Activated CD4-positive, alpha-beta T cell treated with anti-CD3 and anti-CD28 coated beads, Interleukin-2, Interleukin-4, amounts not matched to agents 100 ng/mL and 50 ng/mL, durations not matched to agents 16 hours and 8 hours (primary cell): ENCODE data around the gene POLG.
A peak's percentile ranks its signal among the peaks of the same experiment; 100 is the strongest.

Experiments
- DNase-seq: peaks from one replicate; pipeline ENCODE4 v3.0.0-alpha.2; 2020; ENCODE audit warnings: low spot score

Gene POLG

DNA sequence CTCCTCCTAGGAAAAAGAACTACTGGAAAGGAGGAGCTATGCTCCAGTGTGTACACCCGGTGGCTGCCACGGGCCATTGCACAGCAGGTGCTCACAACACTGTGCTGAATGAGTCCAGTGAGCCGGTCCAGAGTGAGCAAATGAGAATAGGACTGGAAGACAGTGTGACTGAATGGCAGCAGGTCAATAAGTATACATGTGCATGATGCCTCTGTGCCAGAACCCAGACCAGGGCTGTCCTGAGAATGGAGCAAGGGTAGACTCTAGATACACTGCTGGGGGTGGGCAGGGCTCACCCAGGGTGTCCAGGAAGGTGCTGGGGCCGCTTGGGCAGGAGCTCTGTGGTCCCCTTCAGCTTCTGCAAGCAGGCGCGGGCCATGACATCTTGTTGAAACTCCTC, 8.3 kb downstream of the POLG start:
- no peak for DNase-seq

DNA sequence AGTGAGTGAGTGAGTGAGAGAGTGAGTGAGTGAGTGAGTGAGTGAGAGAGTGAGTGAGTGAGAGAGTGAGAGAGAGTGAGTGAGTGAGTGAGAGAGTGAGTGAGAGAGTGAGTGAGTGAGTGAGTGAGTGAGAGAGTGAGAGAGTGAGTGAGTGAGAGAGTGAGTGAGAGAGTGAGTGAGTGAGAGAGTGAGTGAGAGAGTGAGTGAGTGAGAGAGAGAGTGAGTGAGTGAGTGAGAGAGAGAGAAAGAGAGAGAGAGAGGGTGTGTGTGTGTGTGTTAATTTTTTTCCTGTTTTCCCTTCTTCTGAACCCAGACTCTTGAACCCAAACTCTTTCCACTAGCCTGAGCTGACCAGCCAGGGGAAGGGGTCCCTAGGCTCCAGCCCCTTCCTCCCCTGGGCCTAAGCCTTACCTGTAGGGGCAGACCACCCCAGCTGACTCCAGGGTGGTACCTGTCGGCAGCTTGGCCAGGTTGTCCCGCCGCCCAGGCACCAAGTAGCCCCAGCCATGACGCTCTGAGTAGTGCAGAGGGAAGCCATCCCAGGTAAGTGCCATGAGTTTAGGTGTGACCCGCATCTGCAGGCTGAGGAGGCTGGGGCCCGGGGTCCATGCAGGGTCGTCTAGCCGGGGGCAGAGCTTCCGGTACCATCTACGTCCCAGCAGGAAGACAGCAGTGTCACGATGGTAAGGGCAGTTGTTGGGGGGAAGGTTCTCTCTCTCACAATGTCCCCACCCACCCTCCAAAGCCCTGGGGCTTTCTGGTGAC, 9.4 kb downstream of the POLG start:
- no peak for DNase-seq

DNA sequence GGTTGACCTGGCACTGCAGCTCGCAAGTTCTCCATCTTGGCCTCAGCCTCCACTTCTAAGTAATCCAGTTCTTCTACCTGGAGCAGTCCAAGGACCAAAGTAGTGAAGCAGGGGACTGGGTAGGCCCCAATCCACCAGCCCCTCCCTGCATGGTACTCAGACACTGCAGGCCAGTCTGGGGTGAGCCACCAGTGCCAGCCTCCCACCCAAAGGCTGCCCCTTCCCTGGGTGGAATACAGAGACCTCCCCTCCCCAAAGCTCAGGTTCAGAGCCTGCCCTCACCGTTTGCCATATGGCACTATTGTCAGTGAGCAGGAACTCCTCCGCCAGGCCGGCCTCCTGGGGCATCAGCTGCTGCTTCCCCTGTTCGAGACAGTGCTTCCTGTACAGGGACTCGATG, 10.8 kb downstream of the POLG start:
- DNase-seq = no peak

DNA sequence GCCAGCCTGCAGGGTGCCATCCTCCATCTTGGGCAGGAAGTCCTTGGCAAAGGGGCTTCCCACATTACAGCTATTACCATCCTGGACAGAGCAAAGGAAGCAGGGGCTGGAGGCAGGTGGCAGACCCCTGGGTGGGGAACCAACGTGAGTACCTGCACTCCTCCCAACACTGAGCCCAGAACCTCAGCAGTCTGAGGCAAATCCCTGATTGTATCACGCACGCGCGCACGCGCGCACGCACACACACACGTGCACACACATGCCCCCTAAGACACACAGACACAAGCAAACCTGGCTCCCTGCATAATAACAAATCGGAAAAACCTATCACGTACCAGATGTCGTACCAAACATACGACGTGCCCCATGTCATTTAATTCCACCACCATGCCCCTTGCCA, 11.8 kb downstream of the POLG start:
- DNase-seq = no peak

DNA sequence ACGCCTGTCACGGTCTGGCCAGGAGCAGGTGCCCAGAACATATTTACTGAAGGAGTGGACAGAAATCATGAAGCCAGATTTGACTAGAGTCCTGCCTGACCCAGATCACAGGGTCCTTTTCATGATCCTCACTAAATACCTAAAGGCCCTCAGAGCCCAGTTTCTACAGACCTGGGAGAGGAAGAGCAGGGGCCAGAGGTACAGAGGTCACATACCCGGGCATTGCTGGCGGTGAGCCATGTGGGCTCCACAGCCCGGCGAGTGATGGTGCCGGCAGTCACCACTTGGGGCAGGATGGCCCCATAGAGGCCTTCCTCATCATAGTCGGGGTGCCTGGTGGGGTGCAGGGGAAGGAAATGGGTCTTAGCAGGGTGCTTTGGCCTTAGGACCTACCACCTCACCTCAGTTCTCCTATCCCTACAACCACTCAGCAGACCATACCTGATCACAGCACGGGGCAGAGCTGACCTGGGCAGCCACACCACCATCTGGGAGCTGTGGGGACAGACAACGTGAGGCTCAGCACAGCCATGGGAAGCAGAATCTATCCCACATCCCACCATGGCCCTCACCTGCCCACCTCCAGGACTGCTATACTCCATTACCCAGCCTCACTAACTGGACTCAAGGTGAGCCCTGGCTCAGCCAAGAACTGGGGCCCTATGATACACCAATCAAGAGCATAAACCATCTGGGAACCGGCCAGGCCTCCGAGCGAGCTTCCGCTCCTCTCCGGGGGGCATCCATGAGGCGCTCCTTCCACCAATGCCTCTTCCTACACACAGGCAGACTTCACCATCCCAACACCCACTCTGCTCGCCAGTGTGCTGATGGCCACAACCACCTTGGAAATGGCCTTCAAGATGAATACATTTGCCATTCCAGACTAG, 12.9 kb downstream of the POLG start:
- no peak for DNase-seq

DNA sequence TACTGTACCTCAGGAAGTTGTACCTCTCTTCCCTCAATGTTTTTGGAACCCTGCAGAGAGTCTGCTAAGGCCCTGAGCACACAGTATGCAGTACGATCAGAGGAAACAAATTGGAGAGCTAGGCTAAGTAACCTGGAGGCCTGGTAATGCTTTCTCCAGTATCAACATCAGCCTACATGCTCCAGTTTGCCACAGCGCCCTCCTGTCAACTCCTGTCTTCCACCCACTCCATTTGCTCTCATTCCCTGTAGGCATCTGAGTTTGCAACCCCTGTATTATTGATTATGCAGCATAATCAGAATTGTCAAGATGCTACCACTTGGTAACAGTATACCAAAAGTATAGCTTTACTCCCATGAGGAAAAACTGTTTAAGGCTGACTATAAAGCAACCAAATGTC, 14.4 kb downstream of the POLG start:
- DNase-seq = no peak

DNA sequence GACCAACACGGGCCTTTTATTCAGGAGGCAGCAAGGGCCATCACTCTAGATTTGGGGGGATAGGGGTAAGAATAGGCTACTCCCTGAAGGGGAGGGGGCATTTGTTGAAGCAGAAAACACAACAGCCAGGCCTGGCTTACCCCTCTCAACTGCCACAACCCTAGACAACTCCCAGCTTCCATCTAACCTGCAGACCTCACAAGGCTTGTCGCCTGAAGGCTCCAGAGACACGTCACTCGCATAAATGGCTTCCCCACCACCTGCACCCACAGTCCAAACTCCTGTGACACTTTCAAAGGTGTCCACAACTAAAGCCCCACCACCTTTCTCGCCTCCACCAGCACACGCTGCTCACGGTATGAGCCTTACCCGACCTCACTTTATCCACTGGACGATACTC, 14.9 kb downstream of the POLG start:
- DNase-seq = no peak

DNA sequence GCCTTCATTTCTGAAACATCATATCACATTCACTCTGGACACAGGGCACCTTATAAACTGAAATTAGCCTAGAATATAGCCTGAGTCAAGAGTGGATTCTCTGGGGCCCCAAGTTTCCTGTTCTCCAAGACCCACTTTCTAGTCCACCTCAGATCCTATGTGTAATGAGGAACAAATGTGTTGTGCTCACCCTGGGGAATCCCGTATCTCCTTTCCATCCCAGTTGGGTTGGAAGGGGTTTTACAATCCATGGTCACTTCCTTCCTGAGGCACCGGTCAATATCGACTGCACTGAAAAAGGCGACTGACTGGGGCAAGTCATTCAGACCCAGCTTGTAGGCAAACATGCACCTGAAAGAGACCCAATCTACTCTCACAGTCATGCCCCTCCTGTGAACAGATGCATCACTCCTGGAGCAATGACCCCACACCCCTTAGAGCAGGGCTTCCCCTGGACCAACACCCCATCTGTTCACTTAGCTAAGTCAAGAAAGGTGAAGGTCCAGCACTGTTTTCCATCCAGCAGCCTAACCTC, 17.4 kb downstream of the POLG start:
- DNase-seq = no peak

DNA sequence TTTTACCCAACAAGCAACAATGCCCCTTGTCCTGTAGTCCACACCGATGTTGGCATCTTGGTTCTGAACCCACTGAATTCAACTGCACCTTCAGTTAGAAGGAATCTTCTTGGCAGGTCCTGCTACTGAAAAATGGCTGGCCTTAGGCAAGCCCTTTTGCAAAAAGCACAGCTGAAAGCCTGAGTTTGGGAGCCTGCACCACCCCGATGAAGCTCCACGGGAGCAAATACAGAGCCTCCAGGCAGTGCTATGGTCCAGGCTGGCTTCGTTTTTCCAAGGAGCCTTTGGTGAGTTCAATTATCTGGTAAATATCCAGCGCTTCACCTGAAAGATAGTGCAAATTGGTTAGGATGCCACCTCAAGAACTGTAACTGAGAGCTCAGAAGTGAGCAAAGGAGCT, 18.1 kb downstream of the POLG start:
- DNase-seq = no peak

DNA sequence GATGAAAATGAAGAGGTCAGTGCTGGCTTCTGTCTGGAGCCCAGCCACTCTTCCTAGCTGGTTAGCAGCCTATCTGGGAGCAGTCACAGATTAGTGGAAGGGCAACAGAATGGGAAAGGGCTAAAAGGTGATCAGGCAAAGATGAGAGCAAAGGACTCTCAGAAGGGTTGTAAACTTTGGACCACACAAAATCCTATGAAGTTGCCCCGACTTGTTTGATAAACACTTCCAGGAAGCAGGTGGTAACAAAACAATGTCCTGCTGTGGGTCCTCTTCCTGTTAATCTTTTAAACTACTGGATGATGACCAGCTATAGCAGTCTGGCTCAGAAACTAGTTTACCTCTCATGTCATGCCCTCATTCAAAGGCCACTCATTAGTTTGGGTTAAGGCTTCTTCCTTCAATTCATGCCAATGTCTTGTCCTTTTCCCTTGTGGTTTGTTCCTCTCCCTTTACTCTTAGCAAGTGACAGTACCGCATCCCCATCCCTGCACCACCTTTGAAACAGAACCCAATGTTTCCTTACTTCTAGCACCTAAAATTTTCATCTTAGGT, 19.2 kb downstream of the POLG start:
- no peak for DNase-seq

DNA sequence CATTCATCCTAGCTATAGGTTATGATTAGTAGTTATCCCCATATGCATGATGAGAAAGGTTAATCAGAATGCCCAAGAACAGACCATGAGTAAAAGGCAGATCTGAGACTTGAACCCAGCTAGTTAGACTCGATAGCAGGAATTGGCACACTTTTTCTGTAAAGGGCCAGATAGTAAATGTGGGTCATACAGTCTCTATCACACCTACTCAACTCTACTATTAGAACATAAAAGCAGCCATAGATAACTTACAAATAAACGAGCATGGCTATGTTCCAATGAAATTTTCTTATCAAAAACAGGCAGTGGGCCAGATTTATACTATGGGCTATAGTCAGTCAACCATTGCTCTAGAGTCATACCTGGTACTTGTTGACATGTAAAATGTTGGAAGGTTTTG, 24.6 kb downstream of the POLG start:
- no peak for DNase-seq

DNA sequence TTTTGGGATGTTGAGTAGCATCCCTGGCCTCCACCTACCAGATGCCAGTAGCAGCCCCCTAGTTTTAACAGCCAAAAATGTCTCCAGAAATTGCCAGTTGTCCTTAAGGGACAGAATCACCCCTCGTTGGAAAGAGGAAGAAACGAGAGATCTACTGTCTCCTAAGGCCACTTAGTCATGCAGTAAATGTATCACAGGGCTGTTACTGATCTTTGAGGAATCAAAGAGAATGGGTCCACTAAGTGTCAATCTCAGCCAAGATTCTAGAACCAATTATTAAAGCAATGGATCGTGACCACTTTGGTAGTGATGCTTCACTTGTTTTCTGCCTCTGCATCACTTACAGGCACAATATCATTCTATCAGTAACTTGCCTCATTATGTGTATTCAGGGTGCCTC, 26.4 kb downstream of the POLG start:
- no peak for DNase-seq

DNA sequence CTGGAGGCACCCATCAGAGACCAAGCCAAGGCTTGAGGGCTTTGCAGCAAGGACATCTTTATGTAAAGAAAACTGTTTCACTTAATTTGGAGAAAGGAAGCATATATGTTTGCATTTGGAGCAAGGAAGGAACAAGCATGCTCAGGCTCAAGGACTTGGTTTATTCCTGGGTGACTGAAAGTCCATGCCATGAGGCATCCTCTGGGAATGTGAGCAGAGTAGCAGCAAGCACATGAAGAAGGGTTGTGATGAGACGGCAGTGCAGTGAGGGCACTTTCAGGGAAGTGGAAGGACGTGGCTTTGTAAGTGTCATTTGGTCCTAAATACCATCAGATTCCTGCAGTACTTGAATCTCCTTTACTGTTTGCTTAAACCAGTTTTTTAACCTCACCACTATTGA, 26.8 kb downstream of the POLG start:
- DNase-seq = no peak

DNA sequence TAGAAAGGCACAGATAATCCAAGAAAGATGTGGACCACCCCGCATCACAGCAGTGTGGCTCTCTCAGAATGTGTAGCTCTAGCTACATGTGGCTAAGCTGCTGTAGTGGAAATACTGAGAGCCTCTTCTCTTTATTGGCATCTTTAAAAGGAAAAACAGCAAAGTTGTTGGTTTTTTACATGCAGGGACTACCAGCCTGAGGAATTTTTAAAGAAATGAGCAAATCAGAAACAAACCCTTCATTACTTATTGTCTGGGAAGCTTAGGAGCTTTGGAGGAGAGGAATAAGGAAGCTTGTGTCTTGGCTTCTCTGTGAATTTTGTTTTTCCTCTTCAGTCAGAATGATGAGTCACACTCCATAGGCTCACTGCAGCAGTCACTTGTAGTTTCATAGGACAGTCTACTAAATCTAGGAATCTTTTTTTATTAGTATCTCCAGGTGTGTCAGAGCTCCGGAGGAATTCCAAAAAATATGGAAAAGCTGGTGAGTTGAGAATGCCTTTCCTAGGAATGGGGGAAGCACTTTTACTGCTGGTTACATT, 27.5 kb downstream of the POLG start:
- DNase-seq = no peak

DNA sequence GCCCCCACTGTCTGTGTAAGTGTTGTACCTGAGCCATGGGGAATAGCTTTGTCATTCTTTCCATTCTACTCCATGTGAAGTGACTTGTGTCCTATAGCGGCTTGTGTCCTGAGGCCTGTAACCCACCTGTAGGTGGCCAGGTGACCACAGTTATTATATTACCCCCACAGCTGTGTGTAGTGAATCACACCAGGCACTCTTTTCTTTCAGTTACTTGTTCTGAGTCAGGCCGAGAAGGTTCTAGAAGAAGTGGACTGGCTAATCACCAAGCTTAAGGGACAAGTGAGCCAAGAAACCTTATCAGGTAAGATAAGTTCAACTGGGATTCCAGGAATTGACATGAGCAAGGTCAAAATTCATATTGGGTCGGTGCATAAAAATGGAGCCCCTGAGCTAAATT, 29.2 kb downstream of the POLG start:
- no peak for DNase-seq

DNA sequence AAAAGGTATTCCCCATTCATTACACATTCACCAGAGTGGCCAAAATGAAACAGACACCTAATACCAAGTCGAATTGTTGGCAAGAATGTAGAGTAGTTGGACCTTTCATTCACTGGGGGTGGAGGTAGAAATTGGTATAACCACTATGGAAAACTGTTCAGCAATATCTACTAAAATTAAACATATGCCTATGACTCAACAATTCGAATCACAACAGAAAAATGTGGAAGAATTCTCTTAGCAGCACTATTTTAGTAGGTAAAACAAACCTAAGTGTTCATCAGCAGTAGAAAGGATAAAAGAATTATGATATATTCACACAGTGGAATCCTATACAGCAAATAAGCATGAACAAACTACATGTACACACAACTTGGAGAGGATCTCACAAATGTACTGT, 30.6 kb downstream of the POLG start:
- DNase-seq = no peak

DNA sequence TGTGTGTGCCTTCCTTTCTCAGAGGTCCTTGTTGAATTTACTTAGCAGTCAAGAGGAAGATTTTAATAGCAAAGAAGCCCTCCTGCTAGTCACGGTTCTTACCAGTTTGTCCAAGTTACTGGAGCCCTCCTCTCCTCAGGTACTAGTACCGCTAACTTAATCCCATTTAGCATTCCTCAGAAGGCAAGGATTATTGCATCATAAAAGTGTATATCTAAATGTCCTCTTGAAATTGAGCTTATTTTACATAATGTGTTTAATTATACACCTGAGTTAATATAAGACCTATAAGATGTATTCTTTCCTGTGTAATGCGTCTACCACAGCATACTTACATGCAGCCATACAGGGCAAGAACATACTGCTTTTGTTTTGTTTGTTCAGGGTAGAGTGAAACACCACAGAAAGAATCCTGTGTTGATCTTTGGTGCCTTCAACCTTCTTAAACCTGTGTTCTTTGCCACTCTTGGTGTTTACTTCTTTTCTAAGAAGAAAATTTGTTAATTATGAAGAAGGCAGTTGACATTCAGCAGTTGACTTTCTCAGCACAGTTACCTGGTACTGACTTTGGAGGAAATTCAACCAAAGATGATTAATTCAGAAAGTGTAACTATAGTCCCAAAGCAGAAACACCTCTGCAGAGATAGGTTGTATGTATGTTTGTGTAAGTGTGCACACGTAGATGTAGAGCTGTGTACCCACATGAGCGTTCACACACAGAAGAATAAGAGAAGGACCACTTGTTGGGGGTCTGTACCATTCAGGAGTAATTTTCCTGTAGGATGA, 33.1 kb downstream of the POLG start:
- peak; percentile 58 for DNase-seq

DNA sequence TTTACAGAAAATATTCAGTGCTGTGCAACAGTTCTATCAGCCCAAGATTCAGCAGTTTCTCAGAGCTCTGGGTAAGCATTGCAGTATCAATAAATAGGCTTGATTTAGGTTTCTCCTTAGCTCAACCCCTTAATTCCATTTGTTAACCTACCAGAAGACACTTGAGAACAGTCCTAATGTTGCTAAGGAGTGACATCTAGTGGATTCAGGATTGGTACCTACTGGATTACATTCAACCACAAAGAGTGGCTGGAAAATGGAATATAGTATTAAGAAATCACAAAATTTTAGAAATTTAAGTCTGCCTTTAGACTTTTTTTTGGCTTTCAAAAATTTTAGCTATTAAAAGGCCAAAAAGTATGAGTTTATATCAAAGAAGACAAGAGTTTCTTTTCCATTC, 34.7 kb downstream of the POLG start:
- DNase-seq = no peak

DNA sequence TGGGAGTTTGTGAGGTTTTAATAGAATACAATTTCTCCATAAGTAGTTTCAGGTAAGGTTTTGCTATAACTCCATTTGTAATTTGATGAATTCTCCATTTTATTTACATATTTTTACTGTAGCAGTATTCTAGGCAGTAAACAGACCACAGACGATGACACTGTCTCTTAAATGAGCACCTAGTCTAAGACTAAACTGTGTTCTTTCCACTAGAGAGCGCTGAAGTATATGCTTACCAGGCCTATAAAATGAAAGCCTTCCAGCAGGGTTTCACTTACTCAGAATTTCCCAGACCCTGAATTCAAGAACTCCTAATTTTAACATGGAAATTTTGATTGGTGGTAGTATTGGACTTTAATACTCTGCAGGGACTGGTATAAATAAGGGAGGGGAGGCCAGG, 41.6 kb downstream of the POLG start:
- DNase-seq = no peak

DNA sequence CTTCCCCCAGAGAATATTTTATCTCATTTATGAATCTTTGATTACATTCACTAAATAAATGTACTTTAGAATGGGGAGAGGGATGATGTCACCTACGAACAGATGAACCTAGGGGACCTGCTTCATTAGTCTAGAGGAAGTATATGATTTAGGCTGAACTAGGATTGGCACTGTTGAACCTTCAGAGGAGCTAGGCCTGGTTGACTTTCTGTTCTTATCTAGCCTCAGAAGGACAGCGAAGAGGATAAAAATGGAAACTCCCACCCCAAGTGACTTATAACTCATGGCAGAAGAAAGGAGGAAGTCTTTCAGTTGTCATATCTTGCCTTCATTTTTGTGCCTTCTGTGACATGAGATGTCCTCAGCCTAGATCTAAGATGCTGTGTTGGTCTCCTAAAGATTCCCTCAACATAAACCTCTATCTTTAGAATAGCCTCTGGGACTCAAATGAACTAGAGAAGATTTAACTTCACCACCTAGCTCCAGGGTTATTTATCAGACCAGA, 42.6 kb downstream of the POLG start:
- DNase-seq = no peak

DNA sequence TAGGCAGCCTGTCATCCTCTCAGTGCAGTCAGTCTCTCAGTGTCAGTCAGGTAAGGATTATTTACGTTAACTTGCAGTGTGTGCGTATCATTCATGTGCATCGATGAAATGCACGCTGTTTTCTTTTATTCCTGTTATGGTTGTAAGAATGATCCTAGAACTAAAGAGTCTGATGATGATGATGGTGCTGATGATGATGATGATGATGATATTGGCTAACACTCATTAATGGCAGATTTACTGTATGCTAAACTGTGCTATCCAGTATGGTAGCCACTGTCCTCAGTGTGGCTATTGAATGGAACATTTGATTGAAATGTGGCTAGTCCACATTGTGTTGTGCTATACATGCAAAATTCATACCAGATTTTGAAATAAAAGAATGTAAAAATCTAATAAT, 51.4 kb downstream of the POLG start:
- no peak for DNase-seq

DNA sequence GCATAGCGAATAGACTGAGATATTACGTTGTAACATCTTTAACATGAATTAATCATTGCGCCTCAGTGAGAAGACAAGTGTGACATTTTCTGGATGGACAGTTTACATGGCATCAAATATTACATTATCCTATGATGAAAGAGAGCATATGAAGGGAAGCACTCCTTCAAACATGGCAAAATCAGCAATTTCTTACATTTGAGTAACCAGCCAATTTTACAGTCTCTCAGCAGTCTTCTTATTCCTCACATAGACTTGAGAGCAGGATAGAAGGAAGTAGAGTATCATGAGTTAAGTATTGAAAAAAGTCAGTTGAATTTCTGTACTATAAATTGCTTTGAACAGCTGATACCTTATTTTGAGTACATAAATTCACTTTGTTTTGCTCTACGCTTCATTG, 52.0 kb downstream of the POLG start:
- DNase-seq = no peak
